Measurements from ENCODE around the gene UBASH3A.

The UBASH3A gene, protein sequence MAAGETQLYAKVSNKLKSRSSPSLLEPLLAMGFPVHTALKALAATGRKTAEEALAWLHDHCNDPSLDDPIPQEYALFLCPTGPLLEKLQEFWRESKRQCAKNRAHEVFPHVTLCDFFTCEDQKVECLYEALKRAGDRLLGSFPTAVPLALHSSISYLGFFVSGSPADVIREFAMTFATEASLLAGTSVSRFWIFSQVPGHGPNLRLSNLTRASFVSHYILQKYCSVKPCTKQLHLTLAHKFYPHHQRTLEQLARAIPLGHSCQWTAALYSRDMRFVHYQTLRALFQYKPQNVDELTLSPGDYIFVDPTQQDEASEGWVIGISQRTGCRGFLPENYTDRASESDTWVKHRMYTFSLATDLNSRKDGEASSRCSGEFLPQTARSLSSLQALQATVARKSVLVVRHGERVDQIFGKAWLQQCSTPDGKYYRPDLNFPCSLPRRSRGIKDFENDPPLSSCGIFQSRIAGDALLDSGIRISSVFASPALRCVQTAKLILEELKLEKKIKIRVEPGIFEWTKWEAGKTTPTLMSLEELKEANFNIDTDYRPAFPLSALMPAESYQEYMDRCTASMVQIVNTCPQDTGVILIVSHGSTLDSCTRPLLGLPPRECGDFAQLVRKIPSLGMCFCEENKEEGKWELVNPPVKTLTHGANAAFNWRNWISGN

DNA sequence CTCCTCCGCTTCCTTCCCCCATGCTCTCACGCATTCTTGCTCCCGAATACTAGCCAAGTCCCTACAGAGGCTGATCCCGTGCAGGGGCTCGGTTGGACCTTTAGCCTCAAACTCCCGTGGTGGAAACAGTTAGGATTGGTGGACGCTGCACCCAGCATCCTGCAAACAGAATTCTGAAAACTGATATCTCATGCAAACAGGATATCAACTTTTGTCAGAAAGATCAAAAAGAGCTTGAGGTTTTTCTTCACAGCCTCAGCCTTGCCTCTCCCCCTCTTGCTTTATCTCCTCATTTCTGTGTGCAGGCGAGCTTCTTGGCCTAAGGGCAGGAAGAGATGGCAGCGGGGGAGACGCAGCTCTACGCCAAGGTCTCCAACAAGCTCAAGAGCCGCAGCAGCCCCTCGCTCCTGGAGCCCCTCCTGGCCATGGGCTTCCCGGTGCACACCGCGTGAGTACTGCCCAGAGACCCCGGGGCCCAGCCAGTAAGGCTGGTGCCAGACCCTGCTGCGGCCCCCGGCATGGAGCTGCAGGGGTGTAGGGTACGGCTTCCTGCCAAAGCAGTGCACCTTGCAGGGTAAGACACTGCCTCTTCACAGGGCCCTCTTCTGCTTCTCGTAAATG lies at the start of gene UBASH3A:
Gene UBASH3A, plus strand, starts transcription at position 292 of the 621 bp plus-strand sequence. Its CDS starts 44 bp downstream, at position 336.
- H3K4me1 Mint-ChIP-seq (ENCODE audit: low read depth): peaks cover 80% of the 10 kb centered on the region
- peak within 1 kb of the TSS; percentile 96 for H3K27ac Mint-ChIP-seq
- H3K9me3 Mint-ChIP-seq (ENCODE audit: low read depth): peaks cover 9% of the 10 kb centered on the region
- H3K4me3 Mint-ChIP-seq: peak within 1 kb of the TSS; percentile 94
- no peaks in the 10 kb centered on the region for H3K27me3 Mint-ChIP-seq
- H3K36me3 Mint-ChIP-seq: peaks cover 18% of the 10 kb centered on the region

DNA sequence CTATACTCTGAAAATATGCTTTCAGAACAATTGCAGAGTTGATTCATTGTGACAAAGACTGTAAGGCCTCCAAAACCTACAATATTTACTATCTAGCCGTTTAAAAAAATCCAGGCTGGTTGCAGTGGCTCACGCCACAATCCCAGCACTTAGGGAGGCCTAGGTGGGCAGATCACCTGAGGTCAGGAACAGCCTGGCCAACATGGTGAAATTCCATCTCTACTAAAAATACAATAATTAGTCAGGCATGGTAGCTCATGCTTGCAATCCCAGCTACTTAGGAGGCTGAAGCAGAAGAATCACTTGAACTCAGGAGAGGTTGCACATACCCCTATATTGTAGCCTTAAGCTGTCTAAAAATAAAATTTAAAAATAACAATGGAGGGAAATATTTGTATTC lies 47.7 kb upstream of the UBASH3A start:
- Mint-ChIP-seq H3K27me3 (no peaks in the 10 kb centered on the region), H3K27ac (no peak overlapping the region), H3K36me3 (peaks cover 3% of the 10 kb centered on the region), H3K4me1 (ENCODE audit: low read depth) (no peaks in the 10 kb centered on the region), H3K9me3 (ENCODE audit: low read depth) (peaks cover 8% of the 10 kb centered on the region), H3K4me3 (no peak overlapping the region)

DNA sequence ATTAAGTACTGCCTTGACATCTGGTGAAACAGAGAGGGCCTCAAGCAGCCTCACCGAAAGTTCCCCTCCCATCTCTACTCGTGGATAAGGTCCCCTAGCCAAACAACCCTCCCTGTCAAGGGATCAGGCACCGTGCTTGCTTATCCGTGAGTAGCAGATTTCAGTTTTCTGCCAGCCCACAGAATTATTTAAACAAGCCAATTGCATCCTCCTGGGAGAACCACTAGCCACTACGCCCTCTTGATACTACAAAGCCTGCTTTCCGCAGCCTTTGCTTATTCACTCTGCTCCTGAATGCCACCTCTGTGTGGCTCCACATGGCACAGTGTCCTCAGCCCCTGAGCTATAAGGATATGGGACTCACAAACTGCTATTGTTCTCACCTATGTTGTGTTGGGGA lies 47.1 kb upstream of the UBASH3A start:
- no peak overlapping the region for H3K27ac Mint-ChIP-seq
- H3K9me3 Mint-ChIP-seq (ENCODE audit: low read depth): peaks cover 8% of the 10 kb centered on the region
- H3K4me1 Mint-ChIP-seq (ENCODE audit: low read depth): no peaks in the 10 kb centered on the region
- no peaks in the 10 kb centered on the region for H3K27me3 Mint-ChIP-seq
- H3K36me3 Mint-ChIP-seq: peaks cover 3% of the 10 kb centered on the region
- H3K4me3 Mint-ChIP-seq: no peak overlapping the region

DNA sequence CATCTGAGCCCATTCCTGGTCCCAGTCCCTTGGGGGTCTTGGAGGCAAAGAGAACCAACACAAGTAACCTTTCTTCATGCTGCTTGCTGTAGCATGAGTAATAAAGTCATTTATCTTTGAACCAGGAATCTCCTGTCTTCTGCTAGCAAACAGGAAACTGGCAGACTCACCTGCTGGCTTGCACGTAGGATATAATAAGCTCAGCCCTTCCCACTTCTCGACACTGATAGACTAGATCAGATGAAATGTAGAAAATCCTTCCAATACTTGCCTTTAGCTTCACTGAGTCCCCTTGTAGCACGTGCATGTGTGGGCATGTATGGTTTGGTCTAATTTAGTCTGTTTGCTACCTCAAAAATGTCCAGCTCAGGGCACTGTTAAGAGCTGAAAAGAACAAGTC lies 46.4 kb upstream of the UBASH3A start:
- H3K4me1 Mint-ChIP-seq (ENCODE audit: low read depth): peaks cover 2% of the 10 kb centered on the region
- H3K9me3 Mint-ChIP-seq (ENCODE audit: low read depth): peaks cover 8% of the 10 kb centered on the region
- no peak overlapping the region for H3K4me3 Mint-ChIP-seq
- no peak overlapping the region for H3K27ac Mint-ChIP-seq
- H3K27me3 Mint-ChIP-seq: peaks cover 1% of the 10 kb centered on the region
- peaks cover 3% of the 10 kb centered on the region for H3K36me3 Mint-ChIP-seq

DNA sequence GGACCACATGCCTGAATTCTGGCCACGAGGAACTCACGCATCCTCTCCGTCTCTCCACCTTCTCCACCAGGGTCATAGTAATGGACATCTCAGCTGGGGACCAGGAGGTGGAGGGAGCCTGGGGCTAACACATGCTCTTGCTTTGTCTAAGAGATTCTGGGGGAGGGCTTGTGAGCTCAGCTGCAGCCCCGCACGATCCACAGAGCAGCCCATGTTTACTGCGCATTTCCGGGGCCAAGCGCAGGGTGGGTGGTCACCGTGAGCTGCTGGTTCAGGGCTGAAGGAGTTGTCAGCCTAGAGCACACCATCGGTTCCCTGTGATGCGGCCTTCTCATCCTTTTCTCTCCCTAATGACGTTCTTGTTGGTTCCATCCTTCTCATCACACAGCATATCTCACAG lies 45.4 kb upstream of the UBASH3A start:
- peaks cover 8% of the 10 kb centered on the region for H3K9me3 Mint-ChIP-seq (ENCODE audit: low read depth)
- H3K4me1 Mint-ChIP-seq (ENCODE audit: low read depth): peaks cover 6% of the 10 kb centered on the region
- H3K4me3 Mint-ChIP-seq: no peak overlapping the region
- H3K27me3 Mint-ChIP-seq: peaks cover 1% of the 10 kb centered on the region
- H3K27ac Mint-ChIP-seq: no peak overlapping the region
- H3K36me3 Mint-ChIP-seq: peaks cover 3% of the 10 kb centered on the region

DNA sequence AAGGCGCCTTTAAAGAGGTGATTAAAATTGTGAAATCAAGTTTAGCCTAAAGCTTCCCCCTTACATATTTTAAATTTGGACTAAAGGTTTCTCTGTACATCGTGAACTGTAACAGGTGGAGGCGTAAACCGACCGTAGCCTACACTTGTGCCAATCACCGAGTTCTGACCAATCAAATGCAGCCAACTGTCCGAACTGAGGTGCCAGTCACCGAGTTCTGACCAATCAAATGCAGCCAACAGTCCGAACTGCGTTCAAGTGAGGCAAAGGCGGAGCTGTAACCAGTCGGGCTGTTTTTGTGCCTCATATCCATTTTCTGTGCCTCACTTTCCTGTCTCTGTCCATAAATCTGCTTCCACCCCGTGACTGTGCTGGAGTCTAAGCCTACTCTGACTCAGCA lies 44.8 kb upstream of the UBASH3A start:
- Mint-ChIP-seq H3K36me3 (peaks cover 3% of the 10 kb centered on the region), H3K27ac (no peak overlapping the region), H3K4me1 (ENCODE audit: low read depth) (peaks cover 8% of the 10 kb centered on the region), H3K27me3 (peaks cover 1% of the 10 kb centered on the region), H3K9me3 (ENCODE audit: low read depth) (peaks cover 8% of the 10 kb centered on the region), H3K4me3 (no peak overlapping the region)

DNA sequence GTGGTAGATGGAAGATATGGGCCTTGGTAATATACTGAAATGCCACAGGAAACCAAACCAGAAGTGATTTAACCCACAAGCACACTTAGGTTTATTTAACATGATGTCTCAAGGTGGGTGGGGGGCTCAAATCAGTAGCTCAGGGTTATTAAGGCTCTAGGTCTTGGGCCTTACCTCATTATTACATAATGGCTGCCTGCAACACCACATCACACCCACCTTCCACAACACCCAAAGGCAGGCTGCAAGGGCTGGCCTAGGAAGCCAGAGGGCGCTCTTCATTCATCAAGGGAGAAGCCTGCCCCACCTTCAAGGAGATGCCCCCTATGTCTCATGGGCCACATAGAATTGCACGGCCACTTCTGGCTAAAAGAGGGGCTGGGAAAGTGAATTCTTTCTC lies 43.4 kb upstream of the UBASH3A start:
- H3K27me3 Mint-ChIP-seq: peaks cover 1% of the 10 kb centered on the region
- no peak overlapping the region for H3K4me3 Mint-ChIP-seq
- H3K4me1 Mint-ChIP-seq (ENCODE audit: low read depth): peaks cover 9% of the 10 kb centered on the region
- no peaks in the 10 kb centered on the region for H3K36me3 Mint-ChIP-seq
- H3K27ac Mint-ChIP-seq: no peak overlapping the region
- no peaks in the 10 kb centered on the region for H3K9me3 Mint-ChIP-seq (ENCODE audit: low read depth)

DNA sequence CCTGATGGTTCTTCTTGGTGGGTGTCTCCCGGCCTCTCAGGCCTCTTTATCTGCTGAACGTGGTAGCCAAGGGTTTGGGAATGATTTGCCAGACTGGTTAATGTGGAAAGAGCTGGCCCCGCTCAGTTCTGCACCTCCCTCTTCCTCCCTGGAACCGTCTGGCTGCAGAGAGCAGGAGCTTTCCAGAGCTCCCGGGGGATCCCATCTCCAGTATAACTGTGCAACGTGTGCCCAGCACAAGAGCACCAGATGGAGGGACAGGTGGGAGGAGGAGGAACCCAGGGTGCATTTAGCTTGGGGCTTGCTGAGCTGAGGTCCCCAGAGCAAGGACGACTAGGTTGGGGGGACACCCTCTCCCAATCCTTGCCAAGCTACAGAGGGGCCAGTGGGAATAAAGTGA lies 42.4 kb upstream of the UBASH3A start:
- peaks cover 9% of the 10 kb centered on the region for H3K4me1 Mint-ChIP-seq (ENCODE audit: low read depth)
- H3K27ac Mint-ChIP-seq: no peak overlapping the region
- H3K36me3 Mint-ChIP-seq: no peaks in the 10 kb centered on the region
- no peaks in the 10 kb centered on the region for H3K9me3 Mint-ChIP-seq (ENCODE audit: low read depth)
- H3K27me3 Mint-ChIP-seq: peaks cover 1% of the 10 kb centered on the region
- H3K4me3 Mint-ChIP-seq: no peak overlapping the region

DNA sequence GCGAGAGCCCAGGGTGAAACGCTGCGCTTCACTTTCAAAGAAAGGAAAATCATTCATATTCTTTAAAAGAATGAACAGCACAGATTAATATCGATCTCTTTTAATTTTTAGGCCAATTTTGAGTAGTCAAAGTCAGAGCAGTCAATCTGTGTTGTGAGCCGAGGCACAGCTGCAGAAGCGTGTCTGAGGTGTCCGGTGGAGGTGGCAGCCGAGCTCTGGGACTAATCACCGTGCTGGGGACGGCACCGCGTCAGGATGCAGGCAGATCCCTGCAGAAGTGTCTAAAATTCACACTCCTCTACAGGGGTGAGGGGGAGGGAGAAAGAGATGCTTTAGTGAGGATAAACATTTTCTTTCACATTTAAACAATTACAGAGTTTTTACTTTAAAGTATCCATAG lies 41.5 kb upstream of the UBASH3A start:
- Mint-ChIP-seq H3K27ac (no peak overlapping the region), H3K36me3 (no peaks in the 10 kb centered on the region), H3K4me1 (ENCODE audit: low read depth) (peaks cover 9% of the 10 kb centered on the region), H3K9me3 (ENCODE audit: low read depth) (no peaks in the 10 kb centered on the region), H3K4me3 (no peak overlapping the region), H3K27me3 (peaks cover 1% of the 10 kb centered on the region)

DNA sequence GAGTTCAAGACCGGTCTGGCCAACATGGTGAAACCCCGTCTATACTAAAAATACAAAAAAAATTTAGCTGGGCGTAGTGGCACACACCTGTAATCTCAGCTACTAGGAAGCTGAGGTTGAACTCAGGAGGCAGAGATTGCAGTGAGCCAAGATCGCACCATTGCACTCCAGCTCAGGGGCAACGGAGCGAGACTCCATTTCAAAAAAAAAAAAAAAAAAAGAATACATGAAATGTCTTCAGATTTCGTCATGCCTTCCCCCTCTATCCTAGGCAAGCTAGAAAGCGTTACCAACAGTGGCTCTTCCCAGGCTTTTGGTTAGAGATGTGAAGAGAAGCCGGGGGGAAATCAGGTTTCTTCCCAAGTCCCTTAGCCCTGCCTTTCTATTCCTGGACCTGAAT lies 41.0 kb upstream of the UBASH3A start:
- H3K27ac Mint-ChIP-seq: no peak overlapping the region
- H3K4me3 Mint-ChIP-seq: no peak overlapping the region
- H3K36me3 Mint-ChIP-seq: no peaks in the 10 kb centered on the region
- peaks cover 9% of the 10 kb centered on the region for H3K4me1 Mint-ChIP-seq (ENCODE audit: low read depth)
- peaks cover 1% of the 10 kb centered on the region for H3K27me3 Mint-ChIP-seq
- no peaks in the 10 kb centered on the region for H3K9me3 Mint-ChIP-seq (ENCODE audit: low read depth)

DNA sequence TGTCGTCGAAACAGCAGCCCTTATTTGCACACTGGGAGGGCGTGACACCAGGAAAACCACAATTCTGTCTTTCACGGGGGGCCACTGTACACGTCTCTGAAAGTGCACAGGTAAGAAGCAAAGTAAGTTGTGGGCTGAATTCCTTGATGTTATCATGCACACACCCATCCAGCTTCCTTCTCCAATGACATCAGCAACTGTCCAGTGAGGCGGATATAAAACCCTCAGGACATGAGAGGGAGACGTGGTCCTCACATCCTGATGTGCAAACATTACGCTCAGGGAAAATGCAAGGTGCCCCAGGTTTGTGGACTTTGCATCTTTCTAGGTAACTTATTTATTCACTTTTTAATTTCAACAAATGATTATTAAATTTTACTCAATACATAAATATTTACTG lies 40.4 kb upstream of the UBASH3A start:
- Mint-ChIP-seq H3K36me3 (no peaks in the 10 kb centered on the region), H3K4me3 (no peak overlapping the region), H3K4me1 (ENCODE audit: low read depth) (peaks cover 9% of the 10 kb centered on the region), H3K27me3 (peaks cover 1% of the 10 kb centered on the region), H3K9me3 (ENCODE audit: low read depth) (no peaks in the 10 kb centered on the region), H3K27ac (no peak overlapping the region)

DNA sequence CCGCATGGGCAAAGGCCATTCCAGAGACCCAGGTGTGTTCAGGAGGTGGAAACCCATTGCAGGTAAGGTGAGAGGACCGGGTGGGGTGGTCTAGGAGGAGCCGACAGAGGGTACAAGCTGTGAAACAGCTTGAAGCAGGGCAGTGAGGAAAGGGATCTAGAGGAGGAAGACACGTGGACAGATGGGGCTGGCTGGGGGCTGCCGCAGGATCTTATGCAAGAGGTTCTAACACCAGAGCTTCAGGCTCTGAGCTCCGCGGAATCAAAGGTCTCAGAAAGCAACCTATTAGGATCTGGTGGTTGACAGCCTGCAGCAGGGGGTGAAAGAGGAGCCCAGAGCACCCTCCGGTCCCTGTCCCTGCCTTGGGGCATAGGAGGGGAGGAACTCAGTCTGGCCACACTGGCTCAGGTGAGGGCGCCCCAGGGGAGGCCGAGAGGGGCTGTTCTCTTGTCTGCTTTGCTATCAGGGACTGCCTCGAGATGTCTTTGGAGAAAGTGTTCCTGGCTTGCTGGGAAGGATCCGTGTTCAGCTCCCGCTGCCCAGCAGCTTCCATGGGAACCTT lies 39.3 kb upstream of the UBASH3A start:
- Mint-ChIP-seq H3K9me3 (ENCODE audit: low read depth) (no peaks in the 10 kb centered on the region), H3K4me3 (no peak overlapping the region), H3K4me1 (ENCODE audit: low read depth) (peaks cover 9% of the 10 kb centered on the region), H3K27me3 (peaks cover 1% of the 10 kb centered on the region), H3K27ac (no peak overlapping the region), H3K36me3 (no peaks in the 10 kb centered on the region)

DNA sequence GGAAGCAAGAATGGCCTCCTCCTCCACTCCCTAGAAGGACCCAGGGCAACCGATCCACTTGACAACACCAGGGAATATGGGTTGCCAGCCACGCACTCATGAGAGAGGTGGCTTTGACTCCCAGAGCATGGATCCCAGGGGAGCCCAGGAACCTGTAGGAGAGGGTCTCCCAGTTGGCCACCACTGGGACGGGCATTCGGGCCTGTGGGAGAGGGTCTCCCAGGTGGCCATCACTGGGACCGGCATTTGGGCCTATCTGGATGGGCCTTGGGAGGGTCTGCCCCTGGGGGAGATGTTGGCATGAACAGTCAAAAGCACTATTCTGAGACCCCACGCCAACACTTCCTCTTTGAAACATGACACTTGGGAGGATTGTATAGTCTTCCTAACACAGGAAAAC lies 37.9 kb upstream of the UBASH3A start:
- Mint-ChIP-seq H3K36me3 (no peaks in the 10 kb centered on the region), H3K4me1 (ENCODE audit: low read depth) (peaks cover 9% of the 10 kb centered on the region), H3K9me3 (ENCODE audit: low read depth) (no peaks in the 10 kb centered on the region)

DNA sequence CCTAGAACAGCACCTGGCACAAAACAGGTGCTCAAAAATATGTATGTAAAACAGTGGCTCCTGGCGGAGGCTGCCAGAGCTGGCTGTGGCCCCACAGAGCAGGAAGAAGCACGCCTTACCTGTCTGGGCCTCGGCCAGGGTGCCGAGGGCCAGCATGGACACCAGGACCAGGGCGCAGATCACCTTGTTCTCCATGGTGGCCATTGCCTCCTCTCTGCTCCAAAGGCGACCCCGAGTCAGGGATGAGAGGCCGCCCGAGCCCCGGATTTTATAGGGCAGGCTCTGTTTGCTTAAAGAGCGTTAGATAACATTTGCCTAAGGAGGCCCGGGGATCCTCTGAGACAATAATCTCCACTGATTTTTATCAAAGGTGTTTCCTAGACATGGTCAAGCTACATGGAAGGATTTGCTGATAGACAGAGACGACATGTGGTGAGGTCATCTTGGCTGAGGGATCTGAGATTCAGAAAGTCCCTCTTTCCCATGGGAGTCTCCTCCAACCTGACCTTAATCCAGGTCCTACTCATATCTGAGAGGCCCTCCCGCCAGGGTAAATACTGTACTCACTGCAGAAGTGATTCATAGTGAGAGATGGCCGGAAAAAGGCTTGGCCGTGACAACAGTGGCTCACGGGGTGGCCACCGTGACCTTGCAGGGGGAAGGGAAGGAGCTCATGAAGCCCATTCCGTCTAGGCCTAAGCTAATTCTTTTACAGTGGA lies 37.3 kb upstream of the UBASH3A start, which contains the start of gene TFF1:
Gene TFF1, minus strand, starts transcription at position 244 of the 719 bp plus-strand sequence. Its CDS starts 40 bp downstream, at position 204.
- H3K4me3 Mint-ChIP-seq: no peak within 1 kb of the TSS
- H3K4me1 Mint-ChIP-seq (ENCODE audit: low read depth): peaks cover 9% of the 10 kb centered on the region
- no peaks in the 10 kb centered on the region for H3K36me3 Mint-ChIP-seq
- no peak within 1 kb of the TSS for H3K27ac Mint-ChIP-seq
- no peaks in the 10 kb centered on the region for H3K9me3 Mint-ChIP-seq (ENCODE audit: low read depth)
- H3K27me3 Mint-ChIP-seq: peaks cover 1% of the 10 kb centered on the region

More for the DNA sequence above, 37.9 kb upstream of the UBASH3A start:
- H3K27ac Mint-ChIP-seq: no peak overlapping the region
- H3K27me3 Mint-ChIP-seq: peaks cover 1% of the 10 kb centered on the region
- H3K4me3 Mint-ChIP-seq: no peak overlapping the region
